Erythroblast (primary cell): ENCODE measurements around the gene ABHD12.

Source experiments
- GATA1 ChIP-seq: IDR thresholded peaks from 2 replicates; pipeline ENCODE4 v1.6.1; 2011; ENCODE audit warnings: low read depth, mild to moderate bottlenecking, control low read depth, low read length, moderate library complexity
- POLR2A ChIP-seq: IDR thresholded peaks from 2 replicates; pipeline ENCODE4 v1.6.1; 2011; ENCODE audit warnings: mild to moderate bottlenecking, low read length

DNA sequence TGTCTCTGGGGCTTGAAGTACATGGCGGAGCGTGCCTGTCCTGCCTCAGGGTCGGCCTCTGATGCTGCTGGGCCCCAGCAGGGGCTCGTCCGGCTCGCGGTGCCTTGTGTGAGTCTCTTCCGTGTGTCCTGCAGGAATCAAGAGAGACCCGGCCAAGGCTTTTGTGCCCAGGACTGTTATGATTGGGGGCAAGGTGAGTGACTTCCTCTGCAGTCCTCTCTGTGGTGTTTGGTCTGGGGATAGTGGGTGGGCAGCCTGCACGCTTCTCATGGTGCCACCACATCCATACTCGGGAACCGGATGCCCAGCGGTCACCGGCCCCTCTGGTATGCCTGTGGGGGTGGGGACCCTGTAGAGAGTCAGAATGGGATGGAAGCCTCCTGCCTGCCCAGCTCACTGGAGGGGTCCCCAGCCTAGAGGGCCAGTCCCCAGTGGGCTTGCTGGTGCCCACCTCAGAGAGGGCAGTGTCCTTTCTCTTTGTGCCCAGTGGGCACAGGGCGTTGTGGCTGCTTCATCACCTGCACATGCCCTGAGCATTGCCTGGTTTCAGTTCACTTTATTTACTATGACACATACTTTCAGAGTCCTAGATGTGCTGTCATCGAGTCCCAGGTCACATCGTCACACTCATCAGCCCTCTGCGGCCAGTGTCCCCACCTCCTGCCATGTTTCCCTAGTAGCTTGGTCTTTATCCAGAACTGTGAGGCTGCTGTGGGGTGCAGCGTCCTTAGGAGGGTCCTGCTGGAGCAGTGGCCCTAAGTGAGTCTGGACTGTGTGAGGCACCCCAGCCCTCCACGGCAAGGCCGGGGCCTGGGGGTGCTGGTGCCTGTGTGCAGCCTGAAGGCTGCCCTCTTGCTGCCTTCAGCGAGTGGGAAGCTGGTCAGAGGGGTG, 102.1 kb downstream of the ABHD12 start:
- no peak for TF ChIP-seq POLR2A
- no peak for TF ChIP-seq GATA1
